Osteocyte (in vitro differentiated cells): Measurements from ENCODE around the gene CAB39L. TPM values are rescaled to one million over a fixed set of nuclear protein-coding genes. Genes with fewer than 3 reads are reported as not detected.

Experiments
- DNase-seq: peaks from one replicate; pipeline ENCODE4 v3.0.0; 2021; ENCODE audit warnings: mixed read lengths; ENCODE audit not compliant: unreplicated experiment; ENCODE audit errors: extremely low spot score
- H3K27ac Mint-ChIP-seq: one replicate; pipeline ENCODE4 v1.8.0; 2021; ENCODE audit warnings: mild to moderate bottlenecking, mixed read lengths; ENCODE audit not compliant: unreplicated experiment
- H3K27me3 Mint-ChIP-seq: one replicate; pipeline ENCODE4 v1.8.0; 2021; ENCODE audit warnings: mixed read lengths; ENCODE audit not compliant: unreplicated experiment
- H3K36me3 Mint-ChIP-seq: one replicate; pipeline ENCODE4 v1.8.0; 2021; ENCODE audit warnings: mixed read lengths; ENCODE audit not compliant: unreplicated experiment
- H3K4me1 Mint-ChIP-seq: one replicate; pipeline ENCODE4 v1.8.0; 2021; ENCODE audit warnings: mixed read lengths; ENCODE audit not compliant: unreplicated experiment
- H3K4me3 Mint-ChIP-seq: one replicate; pipeline ENCODE4 v1.8.0; 2021; ENCODE audit warnings: mild to moderate bottlenecking, moderate library complexity, mixed read lengths; ENCODE audit not compliant: unreplicated experiment
- H3K9me3 Mint-ChIP-seq: one replicate; pipeline ENCODE4 v1.8.0; 2021; ENCODE audit warnings: mixed read lengths; ENCODE audit not compliant: unreplicated experiment
- total RNA-seq: library from RNA; stranded (reverse); gene quantifications from 2 replicates; pipeline ENCODE4 v1.2.1, GENCODE V29; 2021
- TF ChIP-seq, protein P1 (sequence below): fragments of 200-600 bp; sonication (generic); IDR thresholded peaks from 2 replicates; pipeline ENCODE4 v1.5.0; 2021; ENCODE audit warnings: antibody characterized with exemption, mild to moderate bottlenecking, moderate library complexity

Gene CAB39L
- total RNA-seq, 1 donor from 2014 or later = 8.3 TPM

GRCh38 chr13:49346460-49346859 is 97.4 kb downstream of the CAB39L start:
- H3K36me3 Mint-ChIP-seq = no peaks in the 10 kb centered on the region
- TF ChIP-seq, protein P1, sequence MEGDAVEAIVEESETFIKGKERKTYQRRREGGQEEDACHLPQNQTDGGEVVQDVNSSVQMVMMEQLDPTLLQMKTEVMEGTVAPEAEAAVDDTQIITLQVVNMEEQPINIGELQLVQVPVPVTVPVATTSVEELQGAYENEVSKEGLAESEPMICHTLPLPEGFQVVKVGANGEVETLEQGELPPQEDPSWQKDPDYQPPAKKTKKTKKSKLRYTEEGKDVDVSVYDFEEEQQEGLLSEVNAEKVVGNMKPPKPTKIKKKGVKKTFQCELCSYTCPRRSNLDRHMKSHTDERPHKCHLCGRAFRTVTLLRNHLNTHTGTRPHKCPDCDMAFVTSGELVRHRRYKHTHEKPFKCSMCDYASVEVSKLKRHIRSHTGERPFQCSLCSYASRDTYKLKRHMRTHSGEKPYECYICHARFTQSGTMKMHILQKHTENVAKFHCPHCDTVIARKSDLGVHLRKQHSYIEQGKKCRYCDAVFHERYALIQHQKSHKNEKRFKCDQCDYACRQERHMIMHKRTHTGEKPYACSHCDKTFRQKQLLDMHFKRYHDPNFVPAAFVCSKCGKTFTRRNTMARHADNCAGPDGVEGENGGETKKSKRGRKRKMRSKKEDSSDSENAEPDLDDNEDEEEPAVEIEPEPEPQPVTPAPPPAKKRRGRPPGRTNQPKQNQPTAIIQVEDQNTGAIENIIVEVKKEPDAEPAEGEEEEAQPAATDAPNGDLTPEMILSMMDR = no peak
- no peak overlapping the region for H3K4me3 Mint-ChIP-seq
- no peaks in the 10 kb centered on the region for H3K27me3 Mint-ChIP-seq
- H3K9me3 Mint-ChIP-seq = no peaks in the 10 kb centered on the region
- H3K4me1 Mint-ChIP-seq = peaks cover 10% of the 10 kb centered on the region
- DNase-seq = no peak
- H3K27ac Mint-ChIP-seq = no peak overlapping the region

- Mint-ChIP-seq H3K27me3 (no peaks in the 10 kb centered on the region), H3K36me3 (no peaks in the 10 kb centered on the region), H3K4me3 (no peak overlapping the region), H3K9me3 (no peaks in the 10 kb centered on the region), H3K27ac (no peak overlapping the region), H3K4me1 (peaks cover 6% of the 10 kb centered on the region)
- DNase-seq = no peak
- TF ChIP-seq, protein P1 = no peak
Measured at GRCh38 chr13:49343731-49344130, 100.1 kb downstream of the CAB39L start.

DNA sequence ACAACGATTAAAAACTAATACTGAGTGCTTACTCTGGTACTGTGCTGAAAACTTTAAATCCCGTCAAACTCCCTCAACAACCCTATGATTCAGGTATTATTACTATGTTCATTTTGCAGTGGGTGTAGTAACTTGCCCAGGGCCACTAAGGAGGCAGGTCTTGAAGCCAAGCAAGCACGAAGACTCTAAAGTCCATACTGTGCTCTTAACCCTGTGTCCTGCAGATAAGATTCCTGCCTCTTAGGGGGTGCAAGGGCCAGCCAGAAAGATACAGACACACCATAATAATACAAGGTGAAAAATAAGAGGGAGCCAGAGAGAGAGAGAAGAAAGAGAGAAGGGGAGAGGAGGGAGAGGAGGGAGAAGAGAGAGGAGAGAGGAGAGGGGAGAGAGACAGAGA is 100.6 kb downstream of the CAB39L start:
- no peaks in the 10 kb centered on the region for H3K9me3 Mint-ChIP-seq
- no peak overlapping the region for H3K27ac Mint-ChIP-seq
- no peaks in the 10 kb centered on the region for H3K27me3 Mint-ChIP-seq
- H3K4me1 Mint-ChIP-seq = peaks cover 6% of the 10 kb centered on the region
- H3K4me3 Mint-ChIP-seq = no peak overlapping the region
- no peaks in the 10 kb centered on the region for H3K36me3 Mint-ChIP-seq
- TF ChIP-seq, protein P1 = no peak
- DNase-seq = no peak

GRCh38 chr13:49342454-49342853 is 101.4 kb downstream of the CAB39L start:
- Mint-ChIP-seq H3K27ac (no peak overlapping the region), H3K4me1 (peaks cover 6% of the 10 kb centered on the region), H3K4me3 (no peak overlapping the region), H3K36me3 (no peaks in the 10 kb centered on the region), H3K27me3 (no peaks in the 10 kb centered on the region), H3K9me3 (no peaks in the 10 kb centered on the region)
- TF ChIP-seq, protein P1 = no peak
- no peak for DNase-seq

- Mint-ChIP-seq H3K27ac (no peak overlapping the region), H3K4me3 (no peak overlapping the region), H3K9me3 (no peaks in the 10 kb centered on the region), H3K27me3 (no peaks in the 10 kb centered on the region), H3K36me3 (no peaks in the 10 kb centered on the region), H3K4me1 (peaks cover 6% of the 10 kb centered on the region)
- no peak for DNase-seq
- TF ChIP-seq, protein P1 = no peak
Measured at GRCh38 chr13:49341941-49342340, 101.9 kb downstream of the CAB39L start.
